GM20000 (cell line): ENCODE results near the gene CRBN.

Experiments used
- DNase-seq: peaks from one replicate; pipeline ENCODE4 v3.0.0; 2012; ENCODE audit warnings: low spot score
- TF ChIP-seq, protein P1 (sequence below): IDR thresholded peaks from 2 replicates; pipeline ENCODE4 v1.5.1; 2012; ENCODE audit warnings: mild to moderate bottlenecking, control low read depth; ENCODE audit errors: extremely low read depth, missing control alignments

CRBN gene

GRCh38 chr3:3127432-3128010, 52.0 kb downstream of the CRBN start:
- peak; percentile 25 for DNase-seq
- TF ChIP-seq, protein P1, sequence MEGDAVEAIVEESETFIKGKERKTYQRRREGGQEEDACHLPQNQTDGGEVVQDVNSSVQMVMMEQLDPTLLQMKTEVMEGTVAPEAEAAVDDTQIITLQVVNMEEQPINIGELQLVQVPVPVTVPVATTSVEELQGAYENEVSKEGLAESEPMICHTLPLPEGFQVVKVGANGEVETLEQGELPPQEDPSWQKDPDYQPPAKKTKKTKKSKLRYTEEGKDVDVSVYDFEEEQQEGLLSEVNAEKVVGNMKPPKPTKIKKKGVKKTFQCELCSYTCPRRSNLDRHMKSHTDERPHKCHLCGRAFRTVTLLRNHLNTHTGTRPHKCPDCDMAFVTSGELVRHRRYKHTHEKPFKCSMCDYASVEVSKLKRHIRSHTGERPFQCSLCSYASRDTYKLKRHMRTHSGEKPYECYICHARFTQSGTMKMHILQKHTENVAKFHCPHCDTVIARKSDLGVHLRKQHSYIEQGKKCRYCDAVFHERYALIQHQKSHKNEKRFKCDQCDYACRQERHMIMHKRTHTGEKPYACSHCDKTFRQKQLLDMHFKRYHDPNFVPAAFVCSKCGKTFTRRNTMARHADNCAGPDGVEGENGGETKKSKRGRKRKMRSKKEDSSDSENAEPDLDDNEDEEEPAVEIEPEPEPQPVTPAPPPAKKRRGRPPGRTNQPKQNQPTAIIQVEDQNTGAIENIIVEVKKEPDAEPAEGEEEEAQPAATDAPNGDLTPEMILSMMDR, result no peak

GRCh38 chr3:3126477-3127431, 52.7 kb downstream of the CRBN start, which contains the start of gene TRNT1:
TSS of gene TRNT1 (plus strand) at chr3:3126940. CDS start at chr3:3129041, 2,101 bp downstream.
- DNase-seq, result peak; percentile 96
- TF ChIP-seq, protein P1, result no peak

- TF ChIP-seq, protein P1, result no peak
- no peak for DNase-seq
These were observed 53.5 kb downstream of the CRBN start for GRCh38 chr3:3125977-3126376.

- DNase-seq, result no peak
- TF ChIP-seq, protein P1, result no peak
These were observed 60.1 kb downstream of the CRBN start for GRCh38 chr3:3119393-3119851.

GRCh38 chr3:3117651-3118050, 61.8 kb downstream of the CRBN start:
- no peak for DNase-seq
- TF ChIP-seq, protein P1, result no peak

- TF ChIP-seq, protein P1, result no peak
- DNase-seq, result no peak
These were observed 66.3 kb downstream of the CRBN start for GRCh38 chr3:3113042-3113709.
